Smooth muscle cell (in vitro differentiated cells): ENCODE results near the gene FAM114A1. TPM values are rescaled to one million over a fixed set of nuclear protein-coding genes. Genes with fewer than 3 reads are reported as not detected.

Source experiments
- DNase-seq: peaks from one replicate; lab custom pipeline; 2025; ENCODE audit not compliant: unreplicated experiment; lab: John Stamatoyannopoulos, UW
- H2AFZ ChIP-seq: fragments of 200-600 bp; sonication (generic); 2 replicates; pipeline ENCODE4 v1.6.0; 2016; ENCODE audit warnings: antibody characterized with exemption, low read depth, mild to moderate bottlenecking
- H3F3A ChIP-seq: fragments of 200-600 bp; sonication (generic); 2 replicates; pipeline ENCODE4 v1.6.0; 2017; ENCODE audit warnings: antibody characterized with exemption, low read depth
- H3K27ac ChIP-seq: fragments of 200-600 bp; sonication (generic); 2 replicates; pipeline ENCODE4 v1.5.1; 2016; ENCODE audit warnings: low read depth, mild to moderate bottlenecking
- H3K27me3 ChIP-seq: fragments of 200-600 bp; sonication (generic); 2 replicates; pipeline ENCODE4 v1.6.1; 2016; ENCODE audit warnings: low read depth, mild to moderate bottlenecking
- H3K36me3 ChIP-seq: fragments of 200-600 bp; sonication (generic); 2 replicates; pipeline ENCODE4 v1.5.1; 2016; ENCODE audit warnings: low read depth
- H3K4me1 ChIP-seq: fragments of 200-600 bp; sonication (generic); 2 replicates; pipeline ENCODE4 v1.5.1; 2016; ENCODE audit warnings: low read depth
- H3K4me2 ChIP-seq: fragments of 200-600 bp; sonication (generic); 2 replicates; pipeline ENCODE4 v1.6.0; 2016; ENCODE audit warnings: mild to moderate bottlenecking
- H3K4me3 ChIP-seq: fragments of 200-600 bp; sonication (generic); 2 replicates; pipeline ENCODE4 v1.5.1; 2016; ENCODE audit warnings: mild to moderate bottlenecking
- H3K79me2 ChIP-seq: fragments of 200-600 bp; sonication (generic); 2 replicates; pipeline ENCODE4 v1.6.0; 2016; ENCODE audit warnings: low read depth, mild to moderate bottlenecking
- H3K9ac ChIP-seq: fragments of 200-600 bp; sonication (generic); 2 replicates; pipeline ENCODE4 v1.6.0; 2016; ENCODE audit warnings: low read depth
- H3K9me3 ChIP-seq: fragments of 200-600 bp; sonication (generic); replicated peaks from 2 replicates; pipeline ENCODE4 v1.5.1; 2016; ENCODE audit warnings: low read depth
- H4K20me1 ChIP-seq: fragments of 200-600 bp; sonication (generic); 2 replicates; pipeline ENCODE4 v1.6.0; 2016; ENCODE audit warnings: low read depth
- WGBS: methylation state at CpG from one replicate; pipeline ENCODE4 v1.1.7; 2016; ENCODE audit warnings: low lambda C conversion rate; 5-methylcytosine and 5-hydroxymethylcytosine counted together
- polyA plus RNA-seq: library from polyadenylated mRNA; unstranded; fragments of >200 nt; fragmentation: Nextera tagmentation; extraction: Ambion mirVana; gene quantifications from 2 replicates; pipeline ENCODE4 v1.2.1, GENCODE V29; 2016
- total RNA-seq: library from RNA; depleted of rRNA; stranded (reverse); fragments of >200 nt; gene quantifications from 2 replicates; pipeline ENCODE4 v1.2.3, GENCODE V29; 2014
- TF ChIP-seq, protein P1 (sequence below): fragments of 200-600 bp; sonication (generic); IDR thresholded peaks from 2 replicates; pipeline ENCODE4 v1.5.1; 2017; ENCODE audit warnings: borderline replicate concordance, mild to moderate bottlenecking, antibody characterized with exemption; ENCODE audit not compliant: insufficient read depth, poor library complexity, severe bottlenecking

The FAM114A1 gene
- total and polyA plus RNA-seq, 2 experiments from 2014 or later: 213 to 226 TPM

DNA sequence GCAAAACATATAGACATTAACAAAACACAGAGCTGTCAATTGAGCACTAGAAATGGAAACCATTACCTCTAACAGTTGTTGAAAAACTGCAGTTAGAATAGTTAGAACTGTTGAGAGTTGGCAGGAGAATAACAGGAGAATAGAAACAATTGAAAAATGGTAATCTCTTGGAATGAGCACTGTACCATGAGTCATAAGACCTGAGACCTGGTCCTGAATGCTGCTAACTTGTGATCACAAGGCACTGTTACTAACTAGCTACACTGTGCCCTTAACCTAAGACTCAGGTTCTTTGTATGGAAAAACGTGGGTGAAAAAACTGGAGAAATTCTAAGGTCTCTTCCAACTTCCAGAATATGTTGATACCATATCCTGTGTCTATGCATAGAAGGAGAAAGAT, 29.3 kb downstream of the FAM114A1 start:
- Histone ChIP-seq H3K9me3 (no peaks in the 10 kb centered on the region), H3K27ac (peak overlapping the region; percentile 59), H2AFZ (no peak overlapping the region), H3K79me2 (peaks cover 43% of the 10 kb centered on the region), H3K4me3 (no peak overlapping the region), H3K4me2 (no peak overlapping the region), H4K20me1 (peaks cover 91% of the 10 kb centered on the region), H3K9ac (no peak overlapping the region), H3K36me3 (peaks cover 28% of the 10 kb centered on the region), H3K4me1 (no peaks in the 10 kb centered on the region), H3F3A (peaks cover 11% of the 10 kb centered on the region), H3K27me3 (no peaks in the 10 kb centered on the region)
- WGBS: 76% methylated on average over 1 of the region's 1 CpG
- TF ChIP-seq, protein P1, sequence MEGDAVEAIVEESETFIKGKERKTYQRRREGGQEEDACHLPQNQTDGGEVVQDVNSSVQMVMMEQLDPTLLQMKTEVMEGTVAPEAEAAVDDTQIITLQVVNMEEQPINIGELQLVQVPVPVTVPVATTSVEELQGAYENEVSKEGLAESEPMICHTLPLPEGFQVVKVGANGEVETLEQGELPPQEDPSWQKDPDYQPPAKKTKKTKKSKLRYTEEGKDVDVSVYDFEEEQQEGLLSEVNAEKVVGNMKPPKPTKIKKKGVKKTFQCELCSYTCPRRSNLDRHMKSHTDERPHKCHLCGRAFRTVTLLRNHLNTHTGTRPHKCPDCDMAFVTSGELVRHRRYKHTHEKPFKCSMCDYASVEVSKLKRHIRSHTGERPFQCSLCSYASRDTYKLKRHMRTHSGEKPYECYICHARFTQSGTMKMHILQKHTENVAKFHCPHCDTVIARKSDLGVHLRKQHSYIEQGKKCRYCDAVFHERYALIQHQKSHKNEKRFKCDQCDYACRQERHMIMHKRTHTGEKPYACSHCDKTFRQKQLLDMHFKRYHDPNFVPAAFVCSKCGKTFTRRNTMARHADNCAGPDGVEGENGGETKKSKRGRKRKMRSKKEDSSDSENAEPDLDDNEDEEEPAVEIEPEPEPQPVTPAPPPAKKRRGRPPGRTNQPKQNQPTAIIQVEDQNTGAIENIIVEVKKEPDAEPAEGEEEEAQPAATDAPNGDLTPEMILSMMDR: no peak
- no peak for DNase-seq

DNA sequence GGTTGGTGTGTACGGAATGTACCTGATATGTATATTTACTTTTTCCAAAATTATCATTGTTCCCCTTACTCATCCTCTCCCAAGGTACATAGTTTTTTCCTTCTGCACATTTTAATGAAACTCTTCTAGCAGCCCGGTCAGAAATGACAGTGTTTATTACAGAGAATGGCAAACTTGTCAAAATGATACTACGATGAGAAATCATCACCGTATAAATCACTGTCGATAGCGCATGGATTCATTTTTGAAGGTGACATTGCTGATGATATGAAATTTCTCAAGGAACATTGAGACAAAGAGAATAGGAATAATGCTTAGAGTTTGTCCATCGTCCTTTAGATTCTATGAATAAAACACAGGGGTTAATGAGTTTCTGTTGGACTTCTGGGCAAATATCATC, 30.6 kb downstream of the FAM114A1 start:
- H4K20me1 ChIP-seq: peaks cover 85% of the 10 kb centered on the region
- no peak for DNase-seq
- no peaks in the 10 kb centered on the region for H3K9me3 ChIP-seq
- H3K36me3 ChIP-seq: peaks cover 23% of the 10 kb centered on the region
- H3K4me2 ChIP-seq: no peak overlapping the region
- TF ChIP-seq, protein P1: no peak
- H2AFZ ChIP-seq: no peak overlapping the region
- H3K27me3 ChIP-seq: no peaks in the 10 kb centered on the region
- peak overlapping the region; percentile 59 for H3K27ac ChIP-seq
- H3K9ac ChIP-seq: no peak overlapping the region
- no peaks in the 10 kb centered on the region for H3K4me1 ChIP-seq
- peaks cover 11% of the 10 kb centered on the region for H3F3A ChIP-seq
- H3K79me2 ChIP-seq: peaks cover 30% of the 10 kb centered on the region
- no peak overlapping the region for H3K4me3 ChIP-seq
- WGBS: 83% methylated on average over 7 of the region's 7 CpGs

DNA sequence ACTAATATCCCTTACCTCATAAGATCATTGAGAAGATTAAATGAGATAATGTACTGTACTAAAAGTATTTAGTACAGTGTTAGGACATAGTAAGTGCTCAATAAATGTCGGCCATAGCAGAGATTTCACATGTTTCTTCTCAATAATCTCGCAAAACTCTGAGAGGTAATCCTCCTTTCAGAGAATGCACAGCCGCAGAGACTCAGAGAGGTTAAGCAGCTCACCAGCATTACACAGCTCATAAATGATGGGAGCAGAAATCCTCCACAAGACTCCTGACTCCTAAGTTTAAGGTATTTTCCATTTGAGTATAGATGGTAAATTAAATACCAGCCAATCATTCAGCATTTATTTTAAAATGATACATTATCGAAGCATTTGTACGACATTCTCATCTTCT, 34.6 kb downstream of the FAM114A1 start:
- H3F3A ChIP-seq: peaks cover 11% of the 10 kb centered on the region
- H3K4me2 ChIP-seq: no peak overlapping the region
- H3K4me3 ChIP-seq: no peak overlapping the region
- no peaks in the 10 kb centered on the region for H3K27me3 ChIP-seq
- no peaks in the 10 kb centered on the region for H3K9me3 ChIP-seq
- peaks cover 34% of the 10 kb centered on the region for H3K36me3 ChIP-seq
- no peak overlapping the region for H3K9ac ChIP-seq
- no peaks in the 10 kb centered on the region for H3K4me1 ChIP-seq
- no peak for DNase-seq
- H3K79me2 ChIP-seq: peaks cover 20% of the 10 kb centered on the region
- H4K20me1 ChIP-seq: peaks cover 74% of the 10 kb centered on the region
- no peak overlapping the region for H3K27ac ChIP-seq
- 91% methylated on average over 5 of the region's 5 CpGs for WGBS
- TF ChIP-seq, protein P1: no peak
- no peak overlapping the region for H2AFZ ChIP-seq

DNA sequence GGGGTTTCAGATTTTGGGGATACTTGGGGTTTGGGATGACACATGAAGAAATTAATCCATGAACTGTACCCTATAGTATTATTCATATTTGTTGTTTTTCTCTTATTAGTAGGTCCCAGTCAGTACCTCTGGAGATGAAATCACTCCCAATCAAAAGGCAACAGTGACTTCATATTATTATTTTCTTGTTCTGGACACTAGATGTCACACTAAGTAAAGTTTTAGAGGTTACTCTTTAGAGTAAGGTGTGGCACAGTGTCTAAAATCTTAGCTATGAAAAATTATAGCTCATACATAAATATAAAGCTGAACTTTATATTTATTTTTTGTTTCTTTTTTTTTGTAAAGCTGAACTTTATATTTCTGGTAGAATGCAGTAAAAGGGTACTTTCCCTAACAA, 35.1 kb downstream of the FAM114A1 start:
- H3K9ac ChIP-seq: no peak overlapping the region

More for the DNA sequence above, 35.1 kb downstream of the FAM114A1 start:
- no peak overlapping the region for H3K27ac ChIP-seq
- TF ChIP-seq, protein P1: peak; percentile 11
- no peak overlapping the region for H3K4me3 ChIP-seq
- peaks cover 22% of the 10 kb centered on the region for H3K79me2 ChIP-seq
- DNase-seq: no peak
- peaks cover 11% of the 10 kb centered on the region for H3F3A ChIP-seq
- H3K9me3 ChIP-seq: no peaks in the 10 kb centered on the region
- peaks cover 70% of the 10 kb centered on the region for H4K20me1 ChIP-seq
- no peak overlapping the region for H2AFZ ChIP-seq
- no peaks in the 10 kb centered on the region for H3K27me3 ChIP-seq
- H3K4me1 ChIP-seq: no peaks in the 10 kb centered on the region
- H3K36me3 ChIP-seq: peaks cover 31% of the 10 kb centered on the region
- no peak overlapping the region for H3K4me2 ChIP-seq
